Measurements from ENCODE around the gene GLDN. TPM values are rescaled to one million over a fixed set of nuclear protein-coding genes. Genes with fewer than 3 reads are reported as not detected.

GLDN gene
- total and polyA plus RNA-seq, 2 experiments from 2014 or later = 0.32 to 1.2 TPM

- H3K36me3 ChIP-seq (ENCODE audit: insufficient read depth) = no peaks in the 10 kb centered on the region
- Mint-ChIP-seq H3K9me3 (no peaks in the 10 kb centered on the region), H3K27ac (no peak overlapping the region), H3K4me3 (no peak overlapping the region), H3K36me3 (ENCODE audit: low read depth) (no peaks in the 10 kb centered on the region), H3K27me3 (ENCODE audit: insufficient read depth, low read depth, poor library complexity) (peaks cover 4% of the 10 kb centered on the region), H3K4me1 (no peaks in the 10 kb centered on the region)
- no peaks in the 10 kb centered on the region for H4K20me1 ChIP-seq (replicated peaks; ENCODE audit: insufficient read depth)
- no peak overlapping the region for H3K4me2 ChIP-seq
- ATAC-seq (no peak), DNase-seq (ENCODE audit: low spot score) (no peak)
- H3K9me2 ChIP-seq (ENCODE audit: insufficient read depth) = no peaks in the 10 kb centered on the region; the same call in 1 of the 2 replicates
- no peak overlapping the region for H3K27ac ChIP-seq (ENCODE audit: low read depth)
- H3K79me2 ChIP-seq (replicated peaks; ENCODE audit: insufficient read depth) = no peaks in the 10 kb centered on the region
- no peaks in the 10 kb centered on the region for H3F3A ChIP-seq (replicated peaks; ENCODE audit: low read depth)
- H2AFZ ChIP-seq = no peak overlapping the region
- H3K4me3 ChIP-seq = no peak overlapping the region
- no peaks in the 10 kb centered on the region for H3K4me1 ChIP-seq (ENCODE audit: insufficient read depth)
- TF ChIP-seq POLR2AphosphoS5 (IDR thresholded peaks at IDR 0.05; ENCODE audit: low read depth) = no peak
- TF ChIP-seq ZNF462 (CRISPR knock-in tag; IDR thresholded peaks at IDR 0.05) = no peak
- TF ChIP-seq ZNF114 (CRISPR knock-in tag; IDR thresholded peaks at IDR 0.05) = no peak
- no peak for TF ChIP-seq REST (IDR thresholded peaks at IDR 0.05; ENCODE audit: unreplicated experiment)
- no peak for TF ChIP-seq ZNF331 (CRISPR knock-in tag; IDR thresholded peaks at IDR 0.05; ENCODE audit: low read depth)
- TF ChIP-seq JUNB (IDR thresholded peaks at IDR 0.05; ENCODE audit: unreplicated experiment) = no peak
- no peak for TF ChIP-seq EZH2 (IDR thresholded peaks at IDR 0.05; ENCODE audit: low read depth, unreplicated experiment)
- TF ChIP-seq NANOG (IDR thresholded peaks at IDR 0.05; ENCODE audit: borderline replicate concordance) = no peak
- no peak for TF ChIP-seq EZH2phosphoT487 (IDR thresholded peaks at IDR 0.05; ENCODE audit: unreplicated experiment)
- no peak for TF ChIP-seq ETS1 (IDR thresholded peaks at IDR 0.05)
- no peak for TF ChIP-seq CTCF (conservative IDR thresholded peaks at IDR 0.05; ENCODE audit: low read depth in 2 of 2)
- TF ChIP-seq CREB1 (CRISPR knock-in tag; IDR thresholded peaks at IDR 0.05; ENCODE audit: low read depth) = no peak
- no peak for TF ChIP-seq STAT1 (IDR thresholded peaks at IDR 0.05; ENCODE audit: unreplicated experiment)
- no peaks in the 10 kb centered on the region for H3K27me3 ChIP-seq (ENCODE audit: insufficient read depth)
Observed at GRCh38 chr15:51331141-51331540, 10.3 kb upstream of the GLDN start.

All from GM23338 (cell line).